HG02571 (cell line): ENCODE data around the gene SLC37A2.
"Not testable (repeated sequence)": the region's sequence is repeated elsewhere in the genome, so short reads cannot be mapped to it uniquely, and the experiment has no call there.

ENCODE experiments used
- ATAC-seq: cut with Tn5 transposase; IDR thresholded peaks from one replicate; pipeline ENCODE4 v1.9.1; 2021; ENCODE audit warnings: mild to moderate bottlenecking, moderate library complexity; ENCODE audit not compliant: unreplicated experiment

The SLC37A2 gene

DNA sequence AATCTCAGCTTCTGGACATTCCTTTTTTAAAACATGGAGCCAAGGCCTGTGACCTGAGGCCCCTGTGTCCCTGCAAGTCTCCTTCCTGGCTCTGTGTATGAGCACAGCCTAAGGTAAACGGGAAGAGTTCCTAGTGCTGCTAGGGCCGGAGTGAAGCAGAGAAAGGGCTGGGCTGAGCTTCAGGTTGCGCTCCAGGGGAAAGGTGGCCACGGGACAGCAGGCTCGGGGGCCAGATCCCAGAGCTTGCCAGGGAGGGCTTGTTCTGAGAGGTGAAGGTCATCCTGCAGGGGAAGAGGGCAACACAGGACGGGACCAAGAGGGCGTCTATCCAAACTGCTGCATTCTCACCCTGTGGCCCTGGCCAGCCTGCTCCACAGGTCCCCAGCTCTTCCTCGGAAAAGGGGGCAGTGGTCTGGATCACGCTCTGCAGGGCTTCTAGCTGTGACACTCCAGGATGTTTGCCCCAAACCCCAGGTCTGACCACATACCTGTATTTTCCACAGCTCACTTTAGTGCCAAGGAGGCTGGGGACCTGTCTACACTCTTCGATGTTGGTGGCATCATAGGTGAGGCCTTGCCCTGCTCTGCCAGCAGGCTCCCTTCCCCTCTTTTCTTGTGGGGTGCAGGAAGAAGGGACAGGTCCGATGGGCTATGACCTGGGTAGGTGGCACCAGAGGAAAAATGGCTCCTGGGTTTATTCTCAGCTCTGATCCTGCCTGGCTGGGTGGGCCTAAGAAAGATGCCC, 20.4 kb downstream of the SLC37A2 start:
- no peak for ATAC-seq

- ATAC-seq, result no peak
Measured at GRCh38 chr11:125084057-125084416, 20.9 kb downstream of the SLC37A2 start.

DNA sequence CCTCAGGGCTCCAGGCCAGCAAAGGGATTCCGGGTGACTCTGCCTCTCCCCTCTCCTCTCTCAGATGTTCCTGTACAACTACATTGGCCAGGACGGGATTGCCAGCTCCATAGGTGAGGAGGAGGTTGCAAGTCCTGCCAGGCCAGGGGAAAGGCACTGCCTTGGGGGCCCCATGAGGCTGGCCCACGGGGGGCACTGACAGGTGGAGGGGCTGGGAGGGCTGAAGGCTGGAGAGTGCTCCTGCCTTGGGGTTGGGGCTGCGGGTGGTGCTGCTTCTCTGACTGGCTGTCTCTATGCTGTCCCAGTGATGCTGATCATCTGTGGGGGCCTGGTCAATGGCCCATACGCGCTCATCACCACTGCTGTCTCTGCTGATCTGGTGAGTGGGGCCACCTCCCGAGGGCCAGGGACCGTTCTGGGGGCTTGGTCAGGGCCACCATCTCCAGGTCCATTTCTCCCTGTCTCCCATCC, 21.7 kb downstream of the SLC37A2 start:
- no peak for ATAC-seq

- ATAC-seq, result no peak
Measured at GRCh38 chr11:125085301-125086081, 22.4 kb downstream of the SLC37A2 start.

DNA sequence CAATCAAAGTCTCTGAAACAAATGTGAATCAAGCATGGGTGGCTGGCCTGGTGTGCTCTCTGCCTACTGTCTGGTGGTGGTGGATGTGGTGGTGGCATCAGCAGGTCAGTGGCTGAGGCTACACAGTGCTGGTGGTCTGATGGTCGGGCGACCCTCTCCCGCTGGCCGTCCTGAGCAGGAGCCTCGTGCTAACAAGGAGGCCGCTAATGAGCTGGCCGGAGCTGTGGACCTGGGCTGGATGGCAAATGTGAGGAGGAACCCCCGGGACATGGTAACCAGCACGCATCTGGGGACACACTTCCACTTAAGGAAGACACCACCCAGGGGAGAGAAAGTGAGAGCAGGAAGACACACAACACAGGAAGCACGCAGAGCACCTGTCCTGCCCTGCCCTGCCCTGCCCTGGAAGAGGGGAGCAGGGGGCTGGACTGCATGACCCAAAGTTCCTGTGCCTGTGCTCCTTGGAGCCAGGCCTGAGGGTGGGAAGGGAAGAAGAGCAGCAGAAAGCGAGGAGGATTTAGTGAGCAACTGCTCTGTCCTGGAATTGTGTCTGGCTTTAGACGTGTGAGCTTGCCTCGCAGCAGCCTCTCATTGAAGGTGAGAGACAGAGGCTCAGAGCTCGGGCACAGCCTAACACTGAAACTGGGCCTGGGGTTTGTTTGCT, 23.7 kb downstream of the SLC37A2 start:
- no peak for ATAC-seq

GRCh38 chr11:125088123-125088522, 25.0 kb downstream of the SLC37A2 start:
- ATAC-seq, result no peak

DNA sequence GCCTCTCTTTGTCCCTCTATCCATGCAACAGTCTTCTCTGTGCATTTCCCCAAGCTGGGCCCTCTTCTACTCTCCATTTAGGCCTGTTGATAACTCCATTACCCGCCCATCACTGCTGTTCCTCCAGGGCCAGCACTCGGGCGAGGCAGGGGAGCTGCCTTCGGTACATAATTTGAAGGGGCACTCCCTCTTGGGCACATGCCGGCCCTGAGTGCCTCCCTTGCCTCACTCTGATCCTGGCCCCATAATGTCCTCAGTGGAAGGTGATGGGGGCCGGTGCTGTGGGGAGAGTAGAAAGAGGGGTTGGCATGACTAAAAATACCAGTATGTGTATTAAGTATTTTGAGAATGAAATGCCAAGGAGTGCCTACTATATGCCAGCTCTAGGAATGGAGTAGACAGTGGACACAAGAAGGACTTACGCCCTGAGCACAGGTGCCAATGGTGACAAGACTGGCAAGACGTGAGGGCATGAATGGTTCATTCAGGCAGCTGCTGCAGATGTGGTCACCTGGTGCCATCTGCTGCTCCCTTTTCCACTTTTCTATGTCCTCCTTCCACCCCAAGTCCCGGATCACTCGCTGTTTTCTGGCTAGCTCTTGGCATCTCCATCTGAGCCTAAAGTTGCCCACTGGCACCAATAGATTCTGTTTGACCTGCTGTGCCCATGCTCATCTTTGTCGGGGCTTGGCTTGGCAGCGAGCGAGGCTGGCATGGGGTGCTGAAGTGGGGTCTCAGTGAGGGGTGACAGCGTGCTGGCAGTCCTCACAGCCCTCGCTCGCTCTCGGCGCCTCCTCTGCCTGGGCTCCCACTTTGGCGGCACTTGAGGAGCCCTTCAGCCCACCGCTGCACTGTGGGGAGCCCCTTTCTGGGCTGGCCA, 25.7 kb downstream of the SLC37A2 start:
- ATAC-seq, result no peak

DNA sequence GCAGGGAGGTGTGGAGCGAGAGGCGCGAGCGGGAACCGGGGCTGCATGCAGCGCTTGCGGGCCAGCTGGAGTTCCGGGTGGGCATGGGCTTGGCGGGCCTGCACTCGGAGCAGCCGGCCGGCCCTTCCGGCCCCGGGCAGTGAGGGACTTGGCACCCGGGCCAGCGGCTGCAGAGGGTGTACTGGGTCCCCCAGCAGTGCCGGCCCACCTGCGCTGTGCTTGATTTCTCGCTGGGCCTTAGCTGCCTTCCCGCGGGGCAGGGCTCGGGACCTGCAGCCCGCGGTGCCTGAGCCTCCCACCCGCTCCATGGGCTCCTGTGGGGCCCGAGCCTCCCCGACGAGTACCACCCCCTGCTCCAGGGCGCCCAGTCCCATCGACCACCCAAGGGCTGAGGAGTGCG, 26.4 kb downstream of the SLC37A2 start:
- ATAC-seq, result not testable (repeated sequence)

DNA sequence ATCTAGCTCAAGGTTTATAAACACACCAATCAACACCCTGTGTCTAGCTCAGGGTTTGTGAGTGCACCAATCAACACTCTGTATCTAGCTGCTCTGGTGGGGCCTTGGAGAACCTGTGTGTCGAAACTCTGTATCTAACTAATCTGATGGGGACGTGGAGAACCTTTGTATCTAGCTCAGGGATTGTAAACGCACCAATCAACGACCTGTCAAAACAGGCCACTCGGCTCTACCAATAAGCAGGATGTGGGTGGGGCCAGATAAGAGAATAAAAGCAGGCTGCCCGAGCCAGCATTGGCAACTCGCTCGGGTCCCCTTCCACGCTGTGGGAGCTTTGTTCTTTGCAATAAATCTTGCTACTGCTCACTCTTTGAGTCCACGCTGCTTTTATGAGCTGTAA, 27.0 kb downstream of the SLC37A2 start:
- ATAC-seq, result not testable (repeated sequence)

GRCh38 chr11:125090816-125091215, 27.7 kb downstream of the SLC37A2 start:
- no peak for ATAC-seq

DNA sequence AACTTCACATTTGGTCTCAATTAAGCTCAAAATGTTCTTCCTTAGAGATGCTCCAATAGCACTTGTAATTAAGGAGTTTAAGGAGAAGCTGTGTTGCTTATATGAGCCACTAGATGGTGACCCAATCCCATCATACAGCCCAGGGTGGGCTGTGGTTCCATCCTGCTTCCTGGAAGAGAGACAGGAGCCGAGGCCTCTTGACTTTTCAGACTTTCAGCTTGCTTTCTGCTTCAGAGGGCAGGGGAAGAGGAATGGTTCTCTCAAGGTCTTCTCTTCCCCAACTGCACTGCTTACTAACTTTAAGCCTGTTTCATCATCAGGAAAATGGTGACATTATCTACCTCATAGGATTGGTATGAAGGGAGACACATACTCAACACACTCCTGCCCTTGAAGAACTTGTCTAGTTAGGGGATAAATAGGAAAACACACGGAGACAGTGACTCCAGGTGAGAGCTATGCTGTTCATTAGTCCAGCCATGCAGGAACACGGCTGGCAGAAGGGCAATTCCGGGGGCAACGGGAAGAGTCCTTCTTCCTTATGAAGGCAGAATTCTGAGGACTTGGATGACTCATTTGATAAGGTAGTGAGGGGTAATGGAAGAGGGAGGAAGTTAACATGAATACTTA, 28.3 kb downstream of the SLC37A2 start:
- ATAC-seq, result no peak

DNA sequence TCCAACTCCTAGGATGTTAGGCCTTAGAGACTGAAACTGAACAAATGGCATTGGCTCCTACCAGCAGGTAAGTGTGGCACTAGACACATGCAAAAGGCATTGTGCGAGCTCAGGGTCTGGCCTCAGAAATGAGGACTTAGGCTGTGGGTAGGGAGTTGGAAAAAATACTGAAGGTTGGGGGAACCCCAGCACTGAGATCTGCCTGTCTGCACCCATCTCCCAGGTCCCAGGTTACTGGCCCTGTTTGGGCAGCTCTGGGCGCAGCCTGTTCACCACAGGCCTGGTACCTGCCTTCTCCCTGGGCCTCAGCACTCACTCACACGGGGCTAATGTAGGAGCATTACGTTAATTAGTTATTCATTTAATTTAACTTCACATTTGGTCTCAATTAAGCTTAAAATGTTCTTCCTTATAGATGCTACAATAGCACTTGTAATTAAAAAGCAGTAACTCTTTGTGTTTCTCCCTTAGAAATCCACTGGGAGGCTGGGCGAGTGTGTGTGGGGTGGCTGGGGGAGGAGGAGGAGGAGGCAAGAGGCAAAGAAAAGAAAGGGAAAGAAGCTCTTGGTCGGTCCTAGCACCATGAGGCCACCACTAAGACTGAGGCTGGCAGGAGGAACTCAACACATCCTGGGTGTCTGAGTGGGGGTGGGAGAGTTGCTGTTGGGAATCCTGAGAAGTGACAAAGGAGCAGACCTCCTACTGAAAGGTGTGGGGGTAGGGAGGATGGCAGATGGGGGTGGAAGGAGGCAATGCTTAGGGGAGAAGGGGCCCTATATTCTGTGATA, 29.0 kb downstream of the SLC37A2 start:
- no peak for ATAC-seq

DNA sequence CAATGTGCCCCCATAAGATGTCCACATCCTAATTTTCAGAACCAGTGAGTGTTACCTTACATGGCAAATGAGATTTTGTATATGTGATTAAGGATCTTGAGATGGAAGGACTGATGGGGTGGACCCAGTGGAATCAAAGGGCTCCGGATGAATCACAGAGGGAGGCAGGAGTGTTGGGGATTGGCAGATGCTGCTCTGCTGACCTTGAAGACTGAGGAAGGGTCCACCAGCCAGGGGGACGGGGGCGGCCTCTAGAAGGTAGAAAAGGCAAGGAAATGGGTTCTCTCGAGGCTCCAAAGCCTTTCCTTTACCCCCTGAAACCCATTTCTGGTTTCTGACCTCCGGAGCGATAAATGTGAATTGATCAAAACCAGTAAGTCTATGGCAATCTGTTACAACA, 29.6 kb downstream of the SLC37A2 start:
- no peak for ATAC-seq

DNA sequence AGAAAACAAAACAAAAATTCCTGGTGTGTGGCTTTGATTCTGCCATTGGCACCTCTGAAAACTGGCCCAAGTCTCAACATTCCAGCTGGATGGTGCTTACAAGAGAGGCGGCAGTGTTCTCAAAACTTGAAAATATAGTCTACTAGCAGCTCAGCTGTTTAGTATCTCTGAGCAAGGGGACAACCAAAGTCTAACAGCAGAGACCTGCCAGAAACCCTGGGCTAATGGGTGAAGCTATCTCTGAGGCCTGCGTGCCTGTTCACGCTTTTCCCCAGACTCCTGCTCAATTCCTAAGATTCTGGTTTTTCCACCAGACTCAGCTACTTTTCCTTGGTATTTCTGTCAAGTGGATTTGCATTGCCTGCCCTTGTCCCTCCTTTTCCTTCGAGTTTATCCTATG, 30.4 kb downstream of the SLC37A2 start:
- no peak for ATAC-seq

GRCh38 chr11:125094731-125095130, 31.6 kb downstream of the SLC37A2 start:
- ATAC-seq, result no peak

- ATAC-seq, result no peak
Measured at GRCh38 chr11:125100136-125100535, 37.0 kb downstream of the SLC37A2 start.

- no peak for ATAC-seq
Measured at GRCh38 chr11:125101596-125101995, 38.5 kb downstream of the SLC37A2 start.

DNA sequence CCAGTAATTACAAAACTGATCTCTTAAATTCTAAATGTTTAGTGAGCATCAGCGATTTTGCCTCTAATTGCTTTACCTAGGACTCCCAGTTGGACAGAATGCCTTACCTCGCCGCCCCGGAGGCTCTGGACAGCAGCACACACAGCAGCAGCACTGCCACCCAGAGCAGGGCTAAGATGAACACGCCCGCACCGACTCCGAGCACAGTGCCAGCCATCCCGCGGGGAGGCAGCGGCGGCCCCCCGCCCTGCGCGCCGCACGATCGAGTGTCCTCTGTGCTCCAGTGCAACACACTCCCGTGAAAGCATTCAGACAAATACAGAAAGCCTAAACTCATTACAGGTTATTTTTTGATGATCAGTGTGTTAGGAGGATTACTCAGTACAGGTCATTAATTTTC, 38.9 kb downstream of the SLC37A2 start:
- ATAC-seq, result no peak

GRCh38 chr11:125102510-125102909, 39.4 kb downstream of the SLC37A2 start:
- no peak for ATAC-seq

DNA sequence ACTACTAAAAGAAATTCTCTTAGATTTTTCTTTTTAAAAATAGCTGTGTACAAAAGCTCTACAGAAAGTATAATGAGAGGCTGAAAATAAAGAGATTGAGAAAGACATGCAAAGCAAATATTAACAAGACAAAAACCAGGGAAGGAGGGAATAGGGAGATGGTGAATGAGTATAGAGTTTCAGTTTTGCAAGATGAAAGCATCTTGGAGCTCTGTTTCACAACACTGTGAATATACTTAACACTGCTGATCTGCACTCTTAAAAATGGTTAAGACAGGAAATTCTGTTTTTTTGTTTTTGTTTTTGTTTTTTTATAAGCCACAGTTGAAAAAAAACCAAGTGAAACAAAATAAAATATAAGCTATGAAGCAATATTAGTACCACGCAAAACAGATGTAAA, 42.8 kb downstream of the SLC37A2 start:
- ATAC-seq, result no peak
